ENCODE measurements around the gene NAA80.
"Not testable (repeated sequence)": the region's sequence is repeated elsewhere in the genome, so short reads cannot be mapped to it uniquely, and the experiment has no call there.

NAA80 gene

GRCh38 chr3:50312041-50312440 is 12.8 kb upstream of the NAA80 start:
- not testable (repeated sequence) for DNase-seq

GRCh38 chr3:50304601-50305000 is 5.4 kb upstream of the NAA80 start:
- peak in 1 of 2 experiments; percentile 47 for DNase-seq

GRCh38 chr3:50303013-50303815 is 4.0 kb upstream of the NAA80 start, which contains the start of gene HYAL1:
TSS of gene HYAL1 (minus strand) at chr3:50303574. CDS start at chr3:50302956, 618 bp downstream.
- no peak for DNase-seq

GRCh38 chr3:50302095-50303012 is 3.1 kb upstream of the NAA80 start:
- no peak for DNase-seq

- DNase-seq = no peak
Measured at GRCh38 chr3:50300681-50301254, 1.6 kb upstream of the NAA80 start.

- DNase-seq = no peak
Measured at GRCh38 chr3:50299929-50300680, 900 bp upstream of the NAA80 start.

- no peak for DNase-seq
Measured at GRCh38 chr3:50299638-50299928, 378 bp upstream of the NAA80 start.

- no peak for DNase-seq
Measured at GRCh38 chr3:50297896-50298725, 1.1 kb downstream of the NAA80 start.

- no peak for DNase-seq
Measured at GRCh38 chr3:50297384-50297775, 1.8 kb downstream of the NAA80 start.

- DNase-seq = no peak
Measured at GRCh38 chr3:50296721-50297383, 2.4 kb downstream of the NAA80 start.

- no peak for DNase-seq
Measured at GRCh38 chr3:50295553-50296431, 3.4 kb downstream of the NAA80 start.

- no peak for DNase-seq
Measured at GRCh38 chr3:50294492-50295403, 4.5 kb downstream of the NAA80 start.

- no peak for DNase-seq
Measured at GRCh38 chr3:50294089-50294488, 5.1 kb downstream of the NAA80 start.

GRCh38 chr3:50293079-50293801 is 6.0 kb downstream of the NAA80 start:
- no peak for DNase-seq

GRCh38 chr3:50292159-50293078 is 6.8 kb downstream of the NAA80 start, which contains the start of gene IFRD2:
TSS of gene IFRD2 (minus strand) at chr3:50292429. CDS start at chr3:50292274, 155 bp downstream.
- DNase-seq = peak; percentile 94 to 97

- no peak for DNase-seq
Measured at GRCh38 chr3:50290161-50290641, 9.0 kb downstream of the NAA80 start.

- no peak for DNase-seq
Measured at GRCh38 chr3:50289130-50289529, 10.1 kb downstream of the NAA80 start.

Data from activated T-cell treated with anti-CD3 and anti-CD28 coated beads, Interleukin-2, amount 50 U/mL, for 48 hours (primary cell).